Activated T-cell treated with anti-CD3 and anti-CD28 coated beads for 24 hours (primary cell): Measurements from ENCODE around the gene FOXA2.
"Not testable (repeated sequence)": the region's sequence is repeated elsewhere in the genome, so short reads cannot be mapped to it uniquely, and the experiment has no call there.

Source experiments
- DNase-seq: peaks from one replicate; pipeline ENCODE4 v3.0.0-alpha.2; 2020; ENCODE audit warnings: low read depth

FOXA2 gene

DNA sequence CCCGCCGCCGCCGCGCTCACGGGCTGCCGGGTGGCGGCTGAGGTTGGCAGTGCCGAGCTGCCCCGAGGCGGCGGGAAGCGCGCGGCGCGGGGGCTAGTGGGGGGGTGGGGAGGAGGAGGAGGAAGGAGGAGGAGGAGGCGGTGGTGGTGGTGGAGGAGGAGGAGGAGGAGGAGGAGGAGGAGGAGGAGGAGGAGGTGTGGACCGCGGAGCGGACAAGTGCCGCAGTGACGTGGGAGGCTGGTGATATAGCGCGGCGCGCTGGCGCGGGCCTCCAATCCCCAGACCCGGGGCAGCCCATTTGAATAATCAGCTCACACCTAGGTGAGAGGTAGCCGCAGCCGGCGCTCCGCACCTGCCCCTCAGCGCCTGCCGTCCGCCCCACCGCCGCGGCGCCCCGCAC lies at the start of gene FOXA2:
FOXA2 (minus strand) TSS at position 51 of the 400 bp plus-strand sequence. CDS start 294 bp downstream, outside the sequence.
- no peak for DNase-seq

DNA sequence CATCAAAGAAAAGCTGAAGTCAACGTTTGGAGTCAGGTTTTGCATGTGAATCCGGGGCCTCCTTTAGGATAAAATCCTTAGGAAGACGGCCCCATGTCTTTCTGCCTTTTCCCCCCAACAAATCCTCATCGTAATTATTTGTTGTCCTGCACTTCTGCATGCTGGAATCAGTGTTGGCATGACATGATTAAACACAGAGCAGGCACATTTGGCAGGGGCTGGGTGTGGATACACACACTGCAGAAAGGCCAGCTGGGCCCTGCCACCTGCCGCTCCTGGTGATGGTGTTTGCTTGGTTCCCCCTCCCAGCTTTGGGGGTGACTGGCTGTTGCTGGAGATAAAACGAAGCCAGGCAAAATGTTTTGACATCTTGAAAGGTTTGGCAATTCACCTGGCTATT lies 46.3 kb upstream of the FOXA2 start:
- no peak for DNase-seq

DNA sequence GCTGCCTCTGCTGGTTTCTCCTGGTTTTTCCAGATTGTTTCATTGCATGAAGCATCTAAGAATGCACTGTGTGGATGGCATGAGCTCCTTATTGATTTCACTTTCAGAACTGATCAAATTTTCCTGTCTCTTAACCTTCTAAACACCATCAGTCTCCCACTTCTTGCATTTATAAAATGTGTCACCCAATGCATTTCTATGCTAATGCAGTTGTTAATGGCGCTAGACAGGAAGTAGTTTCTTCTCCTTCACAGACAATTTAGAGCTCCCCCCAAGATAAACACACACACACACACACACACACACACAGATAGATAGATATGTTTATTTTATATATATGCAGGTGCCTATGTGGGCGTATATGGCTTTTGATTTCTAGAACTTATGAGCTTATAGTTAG lies 45.6 kb upstream of the FOXA2 start:
- DNase-seq: no peak

DNA sequence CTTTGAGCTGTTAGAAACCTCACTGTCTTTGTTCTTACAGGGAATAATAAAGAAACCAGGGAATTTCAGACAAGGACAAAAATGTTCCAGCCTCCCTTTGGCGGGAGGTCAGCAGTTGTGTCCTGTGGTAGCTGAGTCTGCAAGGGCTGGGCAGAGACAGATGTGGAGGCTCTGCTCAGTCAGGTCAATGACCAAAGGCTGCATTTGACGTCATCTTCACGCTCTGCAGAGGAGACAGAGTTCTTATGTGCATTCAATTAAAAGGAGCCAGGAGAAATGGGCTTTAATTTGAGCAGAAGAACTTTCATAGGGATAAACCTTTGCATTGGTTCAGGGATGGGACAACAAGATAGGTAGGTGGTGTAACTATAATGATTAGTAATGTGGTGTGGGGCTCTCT lies 45.1 kb upstream of the FOXA2 start:
- no peak for DNase-seq

DNA sequence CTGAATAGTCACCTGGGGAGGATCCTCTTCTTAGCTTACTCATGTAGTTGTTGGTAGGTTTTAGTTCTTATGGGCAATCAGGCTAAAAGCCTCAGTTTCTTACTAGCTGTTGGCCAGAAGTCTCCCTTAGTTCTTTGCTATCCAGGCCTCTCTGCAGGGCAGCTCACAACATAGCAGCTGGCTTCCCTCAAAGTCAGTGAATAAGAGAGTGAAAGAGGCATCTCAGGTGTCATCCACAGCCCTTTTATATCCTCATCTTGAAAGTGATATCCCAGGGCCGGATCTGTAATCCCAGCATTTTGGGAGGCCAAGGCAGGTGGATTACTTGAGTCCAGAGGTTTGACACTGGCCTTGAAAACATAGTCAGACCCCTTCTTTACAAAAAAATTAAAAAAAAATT lies 42.1 kb upstream of the FOXA2 start:
- no peak for DNase-seq

DNA sequence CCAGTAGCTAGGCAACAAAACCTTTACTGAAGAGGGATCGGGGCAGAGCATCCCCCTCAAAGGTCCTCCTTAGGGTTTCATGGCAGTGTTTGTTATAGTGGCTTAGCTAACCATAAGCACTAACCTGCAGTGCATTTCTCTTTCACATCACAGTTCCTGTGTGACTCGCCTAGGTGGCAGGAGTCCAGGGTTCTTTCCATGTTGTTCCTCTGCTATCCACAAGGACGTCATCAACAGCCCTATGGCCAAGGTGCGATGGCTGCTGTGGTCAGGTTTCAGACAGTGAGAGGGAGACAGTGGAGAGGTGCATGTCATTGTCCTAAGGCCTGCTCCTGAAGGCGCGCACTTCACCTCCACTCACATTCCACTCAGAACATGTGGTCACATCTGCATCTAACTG lies 38.8 kb upstream of the FOXA2 start:
- no peak for DNase-seq

DNA sequence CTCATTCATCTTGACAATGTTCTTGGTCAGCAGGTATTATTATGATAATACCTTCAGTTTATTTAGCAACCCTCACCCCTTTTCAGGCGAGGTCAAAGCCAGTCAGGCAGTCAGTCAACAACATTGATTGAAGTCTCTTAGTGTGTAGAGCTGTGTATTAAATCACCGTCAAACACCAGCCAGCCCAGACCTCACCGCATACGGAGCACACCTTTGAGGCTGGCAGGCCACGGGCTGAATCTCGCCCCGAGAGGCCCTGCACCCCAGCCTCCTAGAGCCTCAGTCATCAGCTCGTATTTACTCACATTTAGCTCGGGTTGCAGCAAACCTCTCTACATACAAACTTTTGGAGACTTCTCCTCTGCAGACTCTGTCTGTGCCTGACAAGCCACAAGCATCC lies 36.0 kb upstream of the FOXA2 start:
- DNase-seq: no peak

DNA sequence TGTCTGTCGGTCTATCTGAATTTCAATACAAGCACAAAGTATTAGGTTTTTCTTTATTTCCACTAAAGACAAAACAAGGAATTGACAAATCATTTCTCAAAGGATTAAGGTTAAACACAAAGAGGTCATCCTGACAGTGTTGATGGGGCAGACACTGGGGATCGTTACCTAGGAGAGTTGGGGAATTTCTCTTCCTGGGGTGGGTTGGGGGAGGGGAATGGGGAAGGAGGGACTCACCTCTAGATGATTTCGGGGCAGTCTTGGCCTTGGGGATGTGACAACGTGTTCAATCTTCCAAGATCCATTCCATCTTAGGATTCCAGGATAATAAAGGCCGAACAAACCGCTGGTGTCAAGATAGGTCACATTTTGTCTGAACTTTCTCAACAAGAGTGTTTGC lies 35.4 kb upstream of the FOXA2 start:
- no peak for DNase-seq

DNA sequence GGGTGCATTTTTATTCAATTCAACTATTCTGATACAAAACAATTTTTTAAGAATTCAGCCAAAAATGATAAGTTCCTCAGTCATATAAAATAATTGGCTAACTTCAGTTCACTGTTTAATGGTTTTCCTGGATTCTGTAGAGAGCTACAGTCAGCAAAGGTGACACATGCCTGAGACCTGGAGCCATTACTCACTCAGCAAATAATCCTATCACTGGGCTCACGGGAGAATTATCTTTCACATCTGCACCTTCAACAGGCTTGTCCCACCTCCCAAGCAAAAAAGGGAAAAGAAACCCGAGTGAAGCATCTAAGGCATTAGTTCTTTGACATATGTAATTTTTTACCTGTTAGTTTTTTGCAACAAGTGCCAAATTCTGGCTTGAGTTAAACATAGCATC lies 34.9 kb upstream of the FOXA2 start:
- no peak for DNase-seq

DNA sequence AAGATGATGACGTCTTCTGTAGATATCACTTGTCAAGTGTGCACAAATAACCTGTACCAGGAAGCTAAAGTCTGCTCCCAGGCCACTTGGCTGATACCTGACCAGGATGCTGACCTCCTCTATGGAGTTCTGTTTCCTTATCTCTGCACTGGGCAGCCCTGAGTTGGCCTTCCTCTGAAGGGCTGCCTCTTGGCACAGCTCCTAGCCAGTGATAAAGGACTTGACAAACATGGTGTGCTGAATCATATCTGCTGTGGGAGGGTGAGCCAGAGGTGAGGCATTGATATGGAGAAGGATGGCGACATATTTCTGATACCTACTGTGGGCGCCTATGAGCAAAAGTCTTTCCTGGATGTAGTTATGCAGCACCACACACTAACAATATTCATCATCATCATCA lies 32.8 kb upstream of the FOXA2 start:
- DNase-seq: no peak

DNA sequence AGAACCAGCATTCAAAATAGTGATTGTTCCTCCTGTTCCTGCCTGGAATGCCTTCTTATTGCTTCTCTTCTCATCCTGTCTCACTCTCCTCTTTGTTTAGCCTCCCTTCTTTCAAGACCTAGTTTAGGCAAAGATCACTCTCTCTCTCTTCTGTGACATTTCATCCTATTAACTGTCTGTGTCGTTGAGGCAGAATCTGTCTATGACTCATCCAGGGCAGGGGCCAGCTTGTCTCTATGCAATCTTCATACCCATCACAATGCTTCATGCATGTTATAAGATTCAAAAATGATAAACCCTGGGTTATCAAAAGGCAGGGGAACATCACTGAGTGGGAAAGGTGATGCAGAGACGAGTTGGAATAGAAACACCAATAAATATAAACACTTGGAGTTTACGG lies 32.2 kb upstream of the FOXA2 start:
- DNase-seq: no peak

DNA sequence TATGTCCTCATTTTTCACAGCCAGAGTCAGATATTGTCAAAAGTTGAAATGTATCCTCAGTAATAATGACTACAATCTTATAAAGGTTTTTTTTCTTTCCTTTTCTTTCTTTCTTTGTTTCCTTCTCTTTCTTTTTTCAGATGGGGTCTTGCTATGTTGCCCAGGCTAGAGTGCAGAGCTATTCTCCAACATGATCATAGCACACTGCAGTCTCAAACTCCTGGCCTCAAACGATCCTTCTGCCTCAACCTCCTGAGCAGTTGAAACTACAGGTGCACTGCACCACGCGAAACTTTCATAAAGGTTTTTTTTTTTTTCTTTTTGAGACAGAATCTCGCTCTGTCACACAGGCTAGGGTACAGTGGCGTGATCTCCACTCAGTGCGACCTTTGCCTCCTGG lies 31.1 kb upstream of the FOXA2 start:
- no peak for DNase-seq

DNA sequence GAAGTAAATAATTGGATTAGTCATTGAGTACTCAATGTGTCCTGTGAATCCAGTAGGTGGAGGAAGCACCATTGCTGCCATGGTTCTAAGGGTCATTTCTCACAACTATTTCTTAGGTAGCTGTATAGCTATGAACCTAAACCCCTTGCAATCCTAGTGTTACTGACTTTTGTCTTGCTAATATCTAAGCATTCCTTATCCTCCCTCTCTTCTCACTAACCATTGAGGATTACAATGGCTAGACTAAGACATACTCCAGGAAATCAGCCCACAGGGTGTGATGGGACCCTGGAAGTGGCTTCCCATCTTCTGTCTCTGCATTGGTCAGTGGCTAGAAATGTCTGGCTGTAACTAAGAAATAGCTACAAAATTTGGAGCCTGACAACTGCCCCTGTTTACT lies 27.3 kb upstream of the FOXA2 start:
- no peak for DNase-seq

DNA sequence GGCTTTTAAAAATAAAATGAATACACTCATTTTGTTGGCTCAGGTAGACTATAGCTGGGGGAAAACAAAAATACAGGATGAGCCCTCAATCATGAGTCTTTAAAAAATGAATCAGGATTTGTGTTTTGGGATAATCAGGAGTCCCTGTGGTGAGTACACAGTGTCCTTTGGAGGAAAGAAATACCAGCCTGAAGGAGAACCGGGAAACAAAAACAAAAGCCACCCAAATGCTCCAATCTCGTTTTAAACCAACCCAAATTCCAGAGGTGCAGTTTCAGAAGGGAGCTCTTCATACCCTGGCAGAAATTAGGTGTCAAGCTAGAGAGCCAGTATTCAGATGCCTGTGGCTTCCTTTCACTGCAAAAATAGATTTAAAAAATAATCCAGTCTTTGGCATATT lies 23.3 kb upstream of the FOXA2 start:
- DNase-seq: no peak

DNA sequence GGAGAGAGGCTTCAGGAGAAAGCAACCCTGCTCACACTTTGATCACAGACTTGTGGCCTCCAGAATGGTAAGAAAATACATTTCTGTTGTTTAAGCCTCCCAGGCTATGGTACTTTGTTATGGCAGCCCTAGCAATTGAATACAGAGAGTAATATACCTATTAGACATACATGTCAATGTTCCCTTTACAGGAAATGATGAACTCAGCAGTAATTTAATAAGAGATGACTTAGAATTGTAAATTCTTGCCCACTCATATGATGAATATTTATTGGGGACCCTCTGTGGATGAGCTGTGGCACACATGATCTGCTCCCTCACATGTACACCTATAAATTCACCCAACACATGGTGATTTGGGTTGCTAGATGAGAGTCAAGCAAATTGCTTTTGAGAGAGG lies 20.4 kb upstream of the FOXA2 start:
- DNase-seq: no peak

DNA sequence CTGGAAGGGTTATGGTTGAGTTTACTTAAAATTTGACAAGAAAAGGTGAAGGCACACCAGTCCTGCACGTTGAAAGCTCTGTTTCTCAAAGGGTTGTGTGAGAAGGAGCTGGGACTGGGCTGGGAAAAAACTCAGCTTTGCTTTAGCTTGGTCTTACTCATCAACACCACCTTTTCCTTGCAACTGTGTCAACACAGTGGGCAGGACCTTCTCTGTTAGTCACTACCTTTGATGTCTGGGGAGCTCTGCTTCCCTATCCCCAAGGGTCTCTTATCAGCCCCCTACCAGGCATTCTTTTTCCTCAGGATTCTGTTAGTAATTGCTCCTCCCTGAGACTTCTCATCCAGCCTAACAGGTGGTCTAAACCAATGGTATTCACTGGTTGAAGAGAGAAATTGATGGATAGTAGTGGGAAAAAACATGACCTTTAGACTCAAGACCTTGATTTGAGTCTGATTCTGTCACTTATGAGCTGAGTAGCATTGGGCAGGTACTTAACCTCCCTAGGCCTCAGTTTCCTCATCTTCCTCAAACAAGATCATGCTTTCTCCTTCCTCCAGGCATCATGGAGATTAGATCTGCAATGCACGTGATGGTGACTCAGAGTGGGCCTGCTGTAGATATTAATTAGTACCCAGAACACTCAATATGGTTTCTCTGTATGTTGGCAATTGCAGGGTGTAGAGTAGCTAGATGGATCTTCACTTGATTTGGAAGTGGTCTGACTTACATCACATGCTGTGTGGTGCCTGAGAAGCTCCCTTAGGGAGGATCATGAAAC lies 17.2 kb upstream of the FOXA2 start:
- no peak for DNase-seq

DNA sequence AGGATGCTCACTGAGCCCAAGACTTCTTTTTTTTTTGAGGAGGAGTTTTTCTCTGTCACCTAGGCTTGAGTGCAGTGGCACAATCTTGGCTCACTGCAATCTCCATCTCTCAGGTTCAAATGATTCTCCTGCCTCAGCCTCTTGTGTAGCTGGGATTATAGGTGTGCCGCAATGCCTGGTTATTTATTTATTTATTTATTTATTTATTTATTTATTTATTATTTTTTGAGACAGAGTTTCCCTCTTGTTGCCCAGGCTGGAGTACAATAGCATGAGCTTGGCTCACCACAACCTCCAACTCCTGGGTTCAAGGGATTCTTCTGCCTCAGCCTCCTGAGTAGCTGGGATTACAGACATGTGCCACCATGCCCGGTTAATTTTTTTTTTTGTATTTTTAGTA lies 14.9 kb upstream of the FOXA2 start:
- DNase-seq: not testable (repeated sequence)

DNA sequence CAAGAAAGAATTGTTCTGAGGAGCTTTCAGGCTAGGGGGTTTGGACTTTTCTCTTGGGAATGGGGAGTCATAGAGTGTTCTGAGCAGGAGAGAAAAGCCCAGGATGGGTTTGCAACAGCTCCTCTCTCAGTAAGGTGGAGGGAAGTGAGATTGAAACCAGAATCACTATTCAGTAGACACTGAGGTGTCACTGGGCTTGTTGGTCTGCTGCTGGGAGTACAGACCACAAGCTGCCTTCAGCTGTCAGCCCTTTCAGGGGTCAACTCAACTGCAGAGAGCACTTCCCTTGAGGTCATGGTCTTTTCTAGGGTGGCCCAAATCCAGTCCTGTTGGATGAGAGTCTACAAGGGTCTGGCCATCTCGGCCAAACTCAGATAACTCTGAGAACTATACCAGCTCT lies 12.9 kb upstream of the FOXA2 start:
- no peak for DNase-seq

DNA sequence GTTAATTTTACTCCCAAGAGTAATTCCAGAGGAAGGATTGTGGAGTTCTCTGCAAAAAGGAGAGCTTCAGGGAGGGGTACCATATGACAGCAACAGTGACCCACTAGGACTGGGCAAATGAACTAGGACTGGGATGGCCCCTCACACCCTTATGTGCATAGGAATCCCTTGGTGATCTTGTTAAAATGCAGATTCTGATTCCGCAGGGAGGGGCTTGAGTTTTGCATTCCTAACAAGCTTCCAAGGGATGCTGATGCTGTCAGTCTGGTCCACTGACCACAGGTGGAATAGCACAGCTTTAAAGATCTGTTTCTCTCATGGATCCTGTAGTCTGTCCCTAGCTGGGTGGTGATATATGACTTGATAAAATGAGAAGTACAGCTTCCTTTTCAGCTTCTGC lies 6.3 kb upstream of the FOXA2 start:
- no peak for DNase-seq

DNA sequence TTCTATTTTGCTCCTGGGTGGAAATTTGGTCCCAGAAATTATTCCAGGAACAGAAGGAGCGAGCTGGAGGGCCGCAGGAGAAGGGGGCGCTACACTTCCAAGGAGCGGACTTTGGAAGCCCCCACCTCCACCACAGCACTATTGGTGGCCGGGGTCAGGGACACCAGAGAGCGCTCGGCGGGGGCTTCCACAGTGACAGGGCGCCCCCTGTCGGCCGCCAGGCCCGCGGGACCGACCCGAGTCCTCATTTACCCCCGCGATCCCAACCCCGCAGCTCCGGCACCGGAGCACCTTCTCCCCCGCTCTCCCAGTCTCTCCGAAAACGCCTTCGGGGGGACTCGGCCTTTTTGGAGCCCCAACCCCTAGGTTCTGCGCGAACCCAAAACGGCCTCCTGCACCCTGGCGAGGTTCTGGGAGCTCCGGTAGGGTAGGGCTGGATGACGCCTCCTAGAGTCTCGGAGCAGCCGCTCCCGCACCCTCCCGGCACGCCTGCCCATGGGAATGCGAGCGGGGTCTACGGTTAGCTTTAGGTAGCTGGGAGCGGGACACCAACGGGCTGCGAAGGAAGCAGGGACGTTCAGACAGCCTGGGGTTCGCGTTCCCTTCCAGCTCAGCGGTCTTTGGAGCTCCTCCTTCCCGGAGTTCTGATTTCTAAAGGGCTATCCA lies 2.4 kb upstream of the FOXA2 start:
- no peak for DNase-seq

DNA sequence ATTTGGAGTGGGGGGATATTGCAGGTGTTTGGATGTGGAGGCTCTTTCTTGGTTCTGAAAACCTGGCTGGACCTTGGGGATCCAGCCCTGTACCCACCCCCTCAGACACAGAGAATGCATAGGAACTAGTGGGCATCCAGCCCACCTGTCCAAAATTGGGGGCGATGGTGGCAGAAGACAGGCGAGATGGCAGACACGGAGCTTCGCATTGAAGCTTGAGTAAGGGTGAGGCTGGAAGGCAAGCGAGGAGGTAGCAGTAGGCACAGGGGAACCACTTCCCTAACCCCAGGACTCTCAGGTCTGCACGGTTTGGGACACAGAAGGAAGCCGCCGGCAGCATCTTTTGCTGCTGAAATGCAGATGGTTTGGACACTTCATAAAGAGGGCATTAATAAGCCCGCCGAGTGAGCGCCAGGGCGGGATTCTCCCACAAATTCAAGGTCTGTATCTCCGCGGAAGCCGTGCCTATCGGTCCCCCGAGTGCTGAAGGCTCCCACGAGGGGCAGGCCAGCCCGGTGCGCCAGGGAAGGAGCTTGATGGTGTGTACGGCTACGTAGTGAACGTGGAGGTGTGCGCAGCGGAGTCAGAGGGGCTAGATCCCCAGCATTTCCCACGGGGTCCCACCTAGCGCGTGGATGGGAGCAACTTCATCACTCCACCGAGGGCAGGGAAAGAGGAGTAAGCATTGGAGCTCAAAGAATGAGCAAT lies 1.6 kb upstream of the FOXA2 start:
- DNase-seq: no peak

DNA sequence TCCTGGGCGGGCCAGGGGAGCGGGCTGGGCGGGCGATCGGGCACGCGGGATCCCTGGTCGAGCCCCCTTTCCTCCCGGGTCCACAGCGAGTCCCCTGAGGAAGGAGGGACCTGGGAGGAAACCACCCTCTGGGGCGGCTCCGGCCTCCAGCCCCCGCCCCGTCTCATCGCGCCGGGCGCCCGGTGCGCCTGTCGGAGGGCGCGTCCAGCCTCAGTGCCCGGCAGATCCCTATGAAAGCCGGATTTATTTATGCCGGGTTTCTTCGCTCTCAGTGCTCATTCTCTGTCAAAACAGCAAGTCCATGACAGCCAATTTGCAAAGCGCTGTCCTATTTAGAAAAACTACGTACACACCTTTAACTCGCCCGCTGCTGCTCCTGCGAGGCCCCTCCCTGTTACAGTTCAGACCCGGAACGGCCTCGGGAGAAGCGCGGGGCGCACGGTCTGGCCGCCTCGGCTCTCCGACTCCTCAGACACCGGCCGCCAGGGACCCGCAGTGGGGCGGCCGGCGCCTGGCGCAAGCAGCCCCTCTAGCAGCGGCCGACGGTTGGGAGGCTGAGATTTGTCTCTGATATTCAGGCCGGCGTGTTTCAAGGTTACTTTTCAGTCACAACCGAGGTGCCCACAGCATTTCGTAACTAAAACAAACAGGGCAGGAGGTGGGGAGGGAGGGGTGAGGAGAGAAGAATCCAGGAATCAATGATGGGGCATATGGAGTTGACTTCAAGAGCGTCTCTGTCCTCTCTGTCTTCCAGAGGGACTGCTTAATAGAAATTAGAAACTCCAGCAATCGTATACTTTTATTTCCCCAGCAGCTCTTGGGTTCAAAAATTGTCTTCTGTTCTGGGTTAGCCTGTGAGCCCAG lies 782 bp upstream of the FOXA2 start:
- no peak for DNase-seq
